ENCODE data around the gene NACC2.

DNA sequence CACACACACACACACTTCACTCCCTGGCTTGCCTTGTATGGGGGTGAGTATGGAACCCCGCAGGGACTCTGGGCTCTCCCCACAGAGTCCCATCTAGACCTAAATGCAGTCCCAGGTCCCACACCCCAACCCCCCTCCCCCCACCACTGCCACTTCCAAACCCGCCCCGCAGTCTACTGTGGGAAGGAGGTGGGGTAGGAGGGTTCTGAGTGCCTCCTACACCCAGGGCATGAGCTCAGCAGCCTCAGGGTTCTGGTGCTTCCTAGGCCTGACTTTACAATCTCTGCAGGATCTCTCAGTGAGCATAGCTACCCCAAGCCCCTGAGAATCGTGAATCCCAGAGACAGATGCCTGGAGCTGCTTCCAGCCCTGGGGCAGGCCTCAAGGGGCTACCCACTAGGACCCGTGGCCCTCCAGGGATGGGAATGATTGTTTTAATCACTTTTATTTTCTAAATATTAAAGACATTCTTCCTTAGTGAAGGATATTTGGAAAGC is 1.5 kb upstream of the NACC2 start:
- TF ChIP-seq, protein P1, sequence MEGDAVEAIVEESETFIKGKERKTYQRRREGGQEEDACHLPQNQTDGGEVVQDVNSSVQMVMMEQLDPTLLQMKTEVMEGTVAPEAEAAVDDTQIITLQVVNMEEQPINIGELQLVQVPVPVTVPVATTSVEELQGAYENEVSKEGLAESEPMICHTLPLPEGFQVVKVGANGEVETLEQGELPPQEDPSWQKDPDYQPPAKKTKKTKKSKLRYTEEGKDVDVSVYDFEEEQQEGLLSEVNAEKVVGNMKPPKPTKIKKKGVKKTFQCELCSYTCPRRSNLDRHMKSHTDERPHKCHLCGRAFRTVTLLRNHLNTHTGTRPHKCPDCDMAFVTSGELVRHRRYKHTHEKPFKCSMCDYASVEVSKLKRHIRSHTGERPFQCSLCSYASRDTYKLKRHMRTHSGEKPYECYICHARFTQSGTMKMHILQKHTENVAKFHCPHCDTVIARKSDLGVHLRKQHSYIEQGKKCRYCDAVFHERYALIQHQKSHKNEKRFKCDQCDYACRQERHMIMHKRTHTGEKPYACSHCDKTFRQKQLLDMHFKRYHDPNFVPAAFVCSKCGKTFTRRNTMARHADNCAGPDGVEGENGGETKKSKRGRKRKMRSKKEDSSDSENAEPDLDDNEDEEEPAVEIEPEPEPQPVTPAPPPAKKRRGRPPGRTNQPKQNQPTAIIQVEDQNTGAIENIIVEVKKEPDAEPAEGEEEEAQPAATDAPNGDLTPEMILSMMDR (conservative IDR thresholded peaks at IDR 0.05 in 1 of 2, IDR thresholded peaks at IDR 0.05 in 1 of 2; ENCODE audit: low read depth in 1 of 2, low read length in 2 of 2), result no peak
- TF ChIP-seq EZH2 (IDR thresholded peaks at IDR 0.05; ENCODE audit: low read length, missing control alignments), result no peak

Measured in fibroblast of lung (primary cell).